A549 (cell line): ENCODE results near the gene BPIFB3. TPM values are rescaled to one million over a fixed set of nuclear protein-coding genes. Genes with fewer than 3 reads are reported as not detected.

Experiments used
- ATAC-seq, 2 experiments: fragments of 200-7000 bp in 1 of 2; fragments of >200 bp in 1 of 2; cut with Nextera tagmentation in 1 of 2; cut with Tn5 transposase in 1 of 2; 3 replicates each; pipeline versions ENCODE4 v1.8.0 to v1.9.1; 2018 to 2020; ENCODE audit warnings: mild to moderate bottlenecking in 1 of 2, moderate library complexity in 1 of 2
- CTCF ChIA-PET: fragments of 300-600 bp; sonication (Branson Sonifier 250); formaldehyde crosslinking; extraction: SDS; loops from one replicate; lab custom pipeline; 2021; ENCODE audit warnings: antibody characterized with exemption, inconsistent platforms; lab: Yijun Ruan, JAX
- POLR2A ChIA-PET: fragments of 350-600 bp; formaldehyde crosslinking; extraction: SDS; loops from one replicate; lab custom pipeline; 2021; ENCODE audit warnings: antibody characterized with exemption, inconsistent platforms; lab: Yijun Ruan, JAX
- DNase-seq, 2 experiments: peaks; one replicate each; pipeline versions ENCODE4 v3.0.0 to v3.0.0-alpha.2; 2011 to 2016; ENCODE audit warnings: low read depth in 1 of 2, low spot score in 1 of 2
- FAIRE-seq: peaks from 2 replicates; lab custom pipeline; 2011; peaks lifted over from hg19 to GRCh38; lab: Jason Lieb, UNC
- H3K27ac ChIP-seq, 2 experiments: fragments of >200 bp; sonication (Bioruptor Twin); formaldehyde crosslinking; 3 replicates each; pipeline ENCODE4 v1.5.1; 2016 to 2017
- H3K4me1 ChIP-seq: fragments of >200 bp; sonication (Bioruptor Twin); formaldehyde crosslinking; 3 replicates; pipeline ENCODE4 v1.6.1; 2016
- H3K4me2 ChIP-seq: fragments of >200 bp; sonication (Bioruptor Twin); formaldehyde crosslinking; 3 replicates; pipeline ENCODE4 v1.6.1; 2016
- H3K4me3 ChIP-seq: fragments of >200 bp; sonication (Bioruptor Twin); formaldehyde crosslinking; 3 replicates; pipeline ENCODE4 v1.5.1; 2016
- H3K9me3 ChIP-seq: fragments of >200 bp; sonication (Bioruptor Twin); formaldehyde crosslinking; 3 replicates; pipeline ENCODE4 v1.6.1; 2016
- CHD2 ChIP-seq: fragments of 150-350 bp; IDR thresholded peaks from 2 replicates; pipeline ENCODE4 v1.6.1; 2014; ENCODE audit warnings: low read length; ENCODE audit not compliant: partially characterized antibody
- EHF ChIP-seq: fragments of 250-450 bp; sonication (Bioruptor Pico); IDR thresholded peaks from 2 replicates; pipeline ENCODE4 v1.5.0; 2020; ENCODE audit warnings: mild to moderate bottlenecking
- EP300 ChIP-seq, 2 experiments: fragments of >200 bp; sonication (Bioruptor Twin); formaldehyde crosslinking; IDR thresholded peaks; 2 replicates in 1 of 2; 3 replicates in 1 of 2; pipeline ENCODE4 v1.6.1; 2016 to 2017
- ESRRA ChIP-seq: fragments of 150-350 bp; IDR thresholded peaks from 2 replicates; pipeline ENCODE4 v1.6.1; 2014; ENCODE audit warnings: mild to moderate bottlenecking, low read length, borderline replicate concordance
- FOSL2 ChIP-seq, 2 experiments: fragments of 450-650 bp in 1 of 2; fragments of >200 bp in 1 of 2; sonication (Bioruptor Twin) in 1 of 2; formaldehyde crosslinking; IDR thresholded peaks; 2 replicates each; pipeline versions ENCODE4 v1.5.0 to v1.6.1; 2016 to 2020; ENCODE audit warnings: mild to moderate bottlenecking in 1 of 2, moderate library complexity in 1 of 2
- HOXA7 ChIP-seq: fragments of 250-450 bp; sonication (Bioruptor Pico); IDR thresholded peaks from 2 replicates; pipeline ENCODE4 v1.5.0; 2020; ENCODE audit warnings: mild to moderate bottlenecking, moderate library complexity
- HOXB5 ChIP-seq: fragments of 250-450 bp; sonication (Bioruptor Pico); IDR thresholded peaks from 2 replicates; pipeline ENCODE4 v1.5.0; 2020; ENCODE audit warnings: mild to moderate bottlenecking, moderate library complexity
- JUNB ChIP-seq: fragments of >200 bp; sonication (Bioruptor Twin); formaldehyde crosslinking; IDR thresholded peaks from 2 replicates; pipeline ENCODE4 v1.6.1; 2016
- MAFK ChIP-seq: fragments of 450-650 bp; IDR thresholded peaks from 2 replicates; pipeline ENCODE4 v1.6.1; 2014; ENCODE audit not compliant: partially characterized antibody
- MAX ChIP-seq: IDR thresholded peaks from 2 replicates; pipeline ENCODE4 v1.6.1; 2012
- MYC ChIP-seq: IDR thresholded peaks from 2 replicates; pipeline ENCODE4 v1.6.1; 2012; ENCODE audit warnings: mild to moderate bottlenecking, inconsistent platforms, low read length, improper control_type of control experiment, borderline replicate concordance
- NR3C1 ChIP-seq: fragments of >200 bp; sonication (Bioruptor Twin); formaldehyde crosslinking; IDR thresholded peaks from 3 replicates; pipeline ENCODE4 v1.6.1; 2017
- RCOR1 ChIP-seq: fragments of 150-350 bp; IDR thresholded peaks from 2 replicates; pipeline ENCODE4 v1.6.1; 2014; ENCODE audit warnings: antibody characterized with exemption, low read length, low read depth
- SMC3 ChIP-seq: fragments of >200 bp; sonication (Bioruptor Twin); formaldehyde crosslinking; IDR thresholded peaks from 3 replicates; pipeline ENCODE4 v1.6.1; 2018; ENCODE audit warnings: inconsistent platforms
- SREBF2 ChIP-seq: fragments of 450-650 bp; IDR thresholded peaks from 2 replicates; pipeline ENCODE4 v1.6.1; 2014; ENCODE audit warnings: mild to moderate bottlenecking, moderate library complexity
- ZNF302 ChIP-seq: fragments of 250-450 bp; sonication (Bioruptor Pico); IDR thresholded peaks from 2 replicates; pipeline ENCODE4 v1.9.0; 2021; ENCODE audit warnings: inconsistent platforms, mild to moderate bottlenecking, moderate library complexity
- ZSCAN20 ChIP-seq: fragments of 250-450 bp; sonication (Bioruptor Pico); IDR thresholded peaks from 2 replicates; pipeline ENCODE4 v1.8.0; 2022; ENCODE audit warnings: mild to moderate bottlenecking, moderate library complexity
- WGBS: methylation state at CpG from one replicate; pipeline ENCODE4 v1.1.6; 2017; ENCODE audit errors: missing lambda C conversion rate; 5-methylcytosine and 5-hydroxymethylcytosine counted together
- polyA plus RNA-seq, 4 experiments: library from polyadenylated mRNA; depleted of rRNA in 3 of 4; stranded (reverse); fragments of >200 nt; fragmentation: RNase III in 1 of 4; extraction: RNeasy Plus Mini Kit Qiagen cat#74134 plus additional on column Dnase treatment in 1 of 4; gene quantifications; 2 replicates in 3 of 4; 3 replicates in 1 of 4; pipeline ENCODE4 v1.2.3, GENCODE V29; 2011 to 2017
- TF ChIP-seq, protein P1 (sequence below): IDR thresholded peaks from 2 replicates; pipeline ENCODE4 v1.6.1; 2012; ENCODE audit warnings: low read depth, borderline replicate concordance
- TF ChIP-seq, protein P2 (sequence below): IDR thresholded peaks from 2 replicates; pipeline ENCODE4 v1.6.1; 2012
- TF ChIP-seq, protein P3 (sequence below): fragments of >200 bp; sonication (Bioruptor Twin); formaldehyde crosslinking; IDR thresholded peaks from 2 replicates; pipeline ENCODE4 v1.6.1; 2016
- TF ChIP-seq, protein P4 (sequence below): fragments of 150-350 bp; IDR thresholded peaks from 2 replicates; pipeline ENCODE4 v1.6.1; 2014; ENCODE audit warnings: low read depth, mild to moderate bottlenecking, low read length

Gene BPIFB3
- polyA plus RNA-seq, 2 of the 4 experiments (the other 2 are of a cell fraction), result not detected

DNA sequence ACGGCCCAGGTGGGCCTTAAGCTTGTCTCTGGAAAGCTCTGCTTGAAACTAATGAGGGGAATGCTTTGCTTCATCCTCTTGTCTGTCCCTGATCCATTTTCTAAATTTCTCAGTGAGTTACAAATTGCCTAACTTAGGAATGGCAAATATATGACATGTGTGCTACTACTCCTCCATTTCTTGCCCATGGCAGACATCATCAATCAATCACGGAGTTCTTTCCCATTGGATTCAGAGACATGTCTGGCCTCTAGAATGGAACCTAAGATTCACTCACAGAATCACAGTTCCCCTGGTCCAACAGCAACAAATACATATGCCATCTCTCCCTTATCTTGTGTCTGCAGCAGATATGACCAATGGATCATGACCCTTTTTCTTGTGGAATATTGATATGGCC is 19.1 kb downstream of the BPIFB3 start:
- DNase-seq (no peak), ATAC-seq (no peak), FAIRE-seq (no peak)
- Histone ChIP-seq H3K4me1 (peaks cover 5% of the 10 kb centered on the region; the same call in 2 of the 3 replicates), H3K4me3 (no peak overlapping the region), H3K9me3 (no peaks in the 10 kb centered on the region), H3K4me2 (no peak overlapping the region), H3K27ac (no peak overlapping the region)
- POLR2A ChIA-PET, result no interaction called here
- CTCF ChIA-PET, result interaction anchor here (2.3 kb wide), 1 partner anchor 171 kb away, joined by 5 read pairs; no protein-coding TSS in a partner anchor
- WGBS, result 41% methylated on average over 2 of the region's 2 CpGs
- no peak for TF ChIP-seq EP300 (IDR thresholded peaks at IDR 0.05)
- no peak for TF ChIP-seq ZNF302
- TF ChIP-seq, protein P1, sequence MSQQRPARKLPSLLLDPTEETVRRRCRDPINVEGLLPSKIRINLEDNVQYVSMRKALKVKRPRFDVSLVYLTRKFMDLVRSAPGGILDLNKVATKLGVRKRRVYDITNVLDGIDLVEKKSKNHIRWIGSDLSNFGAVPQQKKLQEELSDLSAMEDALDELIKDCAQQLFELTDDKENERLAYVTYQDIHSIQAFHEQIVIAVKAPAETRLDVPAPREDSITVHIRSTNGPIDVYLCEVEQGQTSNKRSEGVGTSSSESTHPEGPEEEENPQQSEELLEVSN, result no peak
- TF ChIP-seq, protein P2, sequence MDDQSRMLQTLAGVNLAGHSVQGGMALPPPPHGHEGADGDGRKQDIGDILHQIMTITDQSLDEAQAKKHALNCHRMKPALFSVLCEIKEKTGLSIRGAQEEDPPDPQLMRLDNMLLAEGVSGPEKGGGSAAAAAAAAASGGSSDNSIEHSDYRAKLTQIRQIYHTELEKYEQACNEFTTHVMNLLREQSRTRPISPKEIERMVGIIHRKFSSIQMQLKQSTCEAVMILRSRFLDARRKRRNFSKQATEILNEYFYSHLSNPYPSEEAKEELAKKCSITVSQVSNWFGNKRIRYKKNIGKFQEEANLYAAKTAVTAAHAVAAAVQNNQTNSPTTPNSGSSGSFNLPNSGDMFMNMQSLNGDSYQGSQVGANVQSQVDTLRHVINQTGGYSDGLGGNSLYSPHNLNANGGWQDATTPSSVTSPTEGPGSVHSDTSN, result no peak
- TF ChIP-seq CHD2, result no peak
- TF ChIP-seq HOXB5 (CRISPR knock-in tag), result no peak
- TF ChIP-seq ZSCAN20 (CRISPR knock-in tag), result no peak
- TF ChIP-seq, protein P3, sequence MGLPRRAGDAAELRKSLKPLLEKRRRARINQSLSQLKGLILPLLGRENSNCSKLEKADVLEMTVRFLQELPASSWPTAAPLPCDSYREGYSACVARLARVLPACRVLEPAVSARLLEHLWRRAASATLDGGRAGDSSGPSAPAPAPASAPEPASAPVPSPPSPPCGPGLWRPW, result no peak

DNA sequence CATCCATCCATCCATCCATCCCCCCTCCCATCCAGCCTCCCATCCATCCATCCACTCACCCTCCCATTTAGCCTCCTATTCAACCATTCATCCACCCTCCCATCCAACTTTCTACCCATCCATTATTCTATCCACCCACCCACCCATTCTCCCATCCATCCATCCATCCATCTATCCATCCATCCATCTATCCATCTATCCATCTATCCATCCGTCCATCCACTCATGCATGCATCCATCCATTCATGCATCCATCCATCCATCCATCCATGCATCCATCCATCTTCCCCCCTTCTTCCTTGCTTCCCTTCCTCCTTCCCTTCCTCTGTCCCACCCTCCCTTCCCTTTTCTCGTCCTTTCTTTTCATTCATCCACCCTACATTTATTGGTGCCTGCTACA is 21.0 kb downstream of the BPIFB3 start:
- H3K9me3 ChIP-seq, result no peaks in the 10 kb centered on the region
- H3K27ac ChIP-seq, result no peak overlapping the region
- FAIRE-seq (no peak), DNase-seq (no peak), ATAC-seq (no peak)
- ChIA-PET POLR2A (no interaction called here), CTCF (interaction anchor here (1.8 kb wide), 1 partner anchor 20 kb away, joined by 3 read pairs; no protein-coding TSS in a partner anchor)
- TF ChIP-seq SMC3, result no peak
- no peak overlapping the region for H3K4me2 ChIP-seq
- H3K4me1 ChIP-seq, result peaks cover 5% of the 10 kb centered on the region; the same call in 2 of the 3 replicates
- no peak overlapping the region for H3K4me3 ChIP-seq
- WGBS, result 8% methylated on average over 2 of the region's 2 CpGs

- FAIRE-seq, result no peak
- Histone ChIP-seq H3K4me2 (no peak overlapping the region), H3K9me3 (no peaks in the 10 kb centered on the region), H3K4me1 (peaks cover 5% of the 10 kb centered on the region; the same call in 2 of the 3 replicates), H3K27ac (no peak overlapping the region), H3K4me3 (no peak overlapping the region)
- TF ChIP-seq NR3C1, result no peak
- no peak for TF ChIP-seq SREBF2
- TF ChIP-seq SMC3, result no peak
- no peak for TF ChIP-seq ESRRA
- TF ChIP-seq HOXA7 (CRISPR knock-in tag), result no peak
- TF ChIP-seq, protein P4, sequence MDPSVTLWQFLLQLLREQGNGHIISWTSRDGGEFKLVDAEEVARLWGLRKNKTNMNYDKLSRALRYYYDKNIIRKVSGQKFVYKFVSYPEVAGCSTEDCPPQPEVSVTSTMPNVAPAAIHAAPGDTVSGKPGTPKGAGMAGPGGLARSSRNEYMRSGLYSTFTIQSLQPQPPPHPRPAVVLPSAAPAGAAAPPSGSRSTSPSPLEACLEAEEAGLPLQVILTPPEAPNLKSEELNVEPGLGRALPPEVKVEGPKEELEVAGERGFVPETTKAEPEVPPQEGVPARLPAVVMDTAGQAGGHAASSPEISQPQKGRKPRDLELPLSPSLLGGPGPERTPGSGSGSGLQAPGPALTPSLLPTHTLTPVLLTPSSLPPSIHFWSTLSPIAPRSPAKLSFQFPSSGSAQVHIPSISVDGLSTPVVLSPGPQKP, result no peak
- no peak for TF ChIP-seq RCOR1
- TF ChIP-seq, protein P3, result no peak
- no peak for TF ChIP-seq FOSL2 (IDR thresholded peaks at IDR 0.05)
- no peak for TF ChIP-seq FOSL2 (CRISPR knock-in tag; IDR thresholded peaks at IDR 0.05)
- TF ChIP-seq MYC, result no peak
- TF ChIP-seq JUNB, result no peak
- no peak for TF ChIP-seq MAX
- TF ChIP-seq, protein P1, result no peak
- no peak for TF ChIP-seq EHF (CRISPR knock-in tag)
- TF ChIP-seq MAFK, result no peak
- POLR2A ChIA-PET, result no interaction called here
- CTCF ChIA-PET, result interaction anchor here (0.9 to 1.8 kb wide), 2 partner anchors 19 to 21 kb away, joined by 3 to 5 read pairs; no protein-coding TSS in a partner anchor
- WGBS, result 32% methylated on average over 6 of the region's 6 CpGs
- DNase-seq, result no peak
- no peak for ATAC-seq
These were observed 21.6 kb downstream of the BPIFB3 start for GRCh38 chr20:33075281-33075680.
